Stomach (tissue), 4 donors: ENCODE measurements around the gene SLC12A1.

Experiments used
- EP300 ChIP-seq: sonication (generic); formaldehyde crosslinking; IDR thresholded peaks from one replicate; pipeline ENCODE4 v1.6.1; 2017; ENCODE audit warnings: antibody characterized with exemption
- POLR2A ChIP-seq, 4 donors: fragments of 450-650 bp; IDR thresholded peaks; one replicate each; pipeline ENCODE4 v1.6.1; 2016; ENCODE audit warnings: antibody characterized with exemption in 4 of 4, control low read depth in 2 of 4, mild to moderate bottlenecking in 1 of 4, moderate library complexity in 1 of 4
- TF ChIP-seq, protein P1 (sequence below), 7 experiments: fragments of 450-650 bp in 4 of 7; fragments of 200-600 bp in 3 of 7; sonication (generic) in 3 of 7; IDR thresholded peaks; one replicate each; pipeline ENCODE4 v1.5.1; 2016 to 2019; ENCODE audit warnings: antibody characterized with exemption in 7 of 7, control low read depth in 2 of 7, mild to moderate bottlenecking in 1 of 7

GRCh38 chr15:48333540-48333939, 127.4 kb downstream of the SLC12A1 start:
- TF ChIP-seq, protein P1, sequence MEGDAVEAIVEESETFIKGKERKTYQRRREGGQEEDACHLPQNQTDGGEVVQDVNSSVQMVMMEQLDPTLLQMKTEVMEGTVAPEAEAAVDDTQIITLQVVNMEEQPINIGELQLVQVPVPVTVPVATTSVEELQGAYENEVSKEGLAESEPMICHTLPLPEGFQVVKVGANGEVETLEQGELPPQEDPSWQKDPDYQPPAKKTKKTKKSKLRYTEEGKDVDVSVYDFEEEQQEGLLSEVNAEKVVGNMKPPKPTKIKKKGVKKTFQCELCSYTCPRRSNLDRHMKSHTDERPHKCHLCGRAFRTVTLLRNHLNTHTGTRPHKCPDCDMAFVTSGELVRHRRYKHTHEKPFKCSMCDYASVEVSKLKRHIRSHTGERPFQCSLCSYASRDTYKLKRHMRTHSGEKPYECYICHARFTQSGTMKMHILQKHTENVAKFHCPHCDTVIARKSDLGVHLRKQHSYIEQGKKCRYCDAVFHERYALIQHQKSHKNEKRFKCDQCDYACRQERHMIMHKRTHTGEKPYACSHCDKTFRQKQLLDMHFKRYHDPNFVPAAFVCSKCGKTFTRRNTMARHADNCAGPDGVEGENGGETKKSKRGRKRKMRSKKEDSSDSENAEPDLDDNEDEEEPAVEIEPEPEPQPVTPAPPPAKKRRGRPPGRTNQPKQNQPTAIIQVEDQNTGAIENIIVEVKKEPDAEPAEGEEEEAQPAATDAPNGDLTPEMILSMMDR (IDR thresholded peaks at IDR 0.05): no peak
- no peak for TF ChIP-seq POLR2A (IDR thresholded peaks at IDR 0.05)
- TF ChIP-seq EP300: no peak
